IMR-90 (cell line): Measurements from ENCODE around the gene SLC6A3. TPM values are rescaled to one million over a fixed set of nuclear protein-coding genes. Genes with fewer than 3 reads are reported as not detected.

Source experiments
- ATAC-seq: fragments of 200-7000 bp; cut with Tn5 transposase; 2 replicates; pipeline ENCODE4 v1.9.1; 2020; ENCODE audit warnings: low read depth, mild to moderate bottlenecking, moderate library complexity
- BruUV-seq: library from RNA; stranded (reverse); fragments of 400-500 nt; replicated peaks from 2 replicates; lab custom pipeline; 2021; lab: Mats Ljungman, UMichigan
- CTCF ChIA-PET: fragments of 300-600 bp; formaldehyde crosslinking; extraction: SDS; loops from one replicate; lab custom pipeline; 2021; ENCODE audit warnings: antibody characterized with exemption; lab: Yijun Ruan, JAX
- POLR2A ChIA-PET: fragments of 300-600 bp; sonication (Branson Sonifier 250); formaldehyde crosslinking; loops from one replicate; lab custom pipeline; 2022; ENCODE audit warnings: antibody characterized with exemption; ENCODE audit not compliant: unreplicated experiment; lab: Charles Lee
- DNase-seq: peaks from one replicate; pipeline ENCODE4 v3.0.0; 2013
- H2AFZ ChIP-seq: replicated peaks from 2 replicates; pipeline ENCODE3; 2013; ENCODE audit warnings: low read length, mild to moderate bottlenecking; ENCODE audit not compliant: poor library complexity
- H2AK5ac ChIP-seq: 2 replicates; pipeline ENCODE4 v1.6.1; 2013; ENCODE audit warnings: low read depth, low read length, inconsistent platforms
- H2AK9ac ChIP-seq: replicated peaks from 2 replicates; pipeline ENCODE3; 2013; ENCODE audit warnings: mild to moderate bottlenecking, low read depth, low read length, moderate library complexity; ENCODE audit not compliant: poor library complexity
- H2BK120ac ChIP-seq: 2 replicates; pipeline ENCODE4 v1.6.1; 2013; ENCODE audit warnings: low read depth, low read length, inconsistent platforms
- H2BK15ac ChIP-seq: 3 replicates; pipeline ENCODE4 v1.6.1; 2013; ENCODE audit warnings: low read depth, low read length, inconsistent platforms
- H2BK20ac ChIP-seq: 2 replicates; pipeline ENCODE4 v1.6.1; 2013; ENCODE audit warnings: low read depth, mild to moderate bottlenecking, inconsistent platforms, low read length, moderate library complexity
- H2BK5ac ChIP-seq: 2 replicates; pipeline ENCODE4 v1.6.1; 2013; ENCODE audit warnings: mild to moderate bottlenecking, low read depth, low read length, inconsistent platforms; ENCODE audit not compliant: poor library complexity, severe bottlenecking
- H3K14ac ChIP-seq: replicated peaks from 2 replicates; pipeline ENCODE4 v1.6.1; 2013; ENCODE audit warnings: low read depth, low read length, inconsistent platforms
- H3K18ac ChIP-seq: 2 replicates; pipeline ENCODE4 v1.6.1; 2013; ENCODE audit warnings: low read depth, low read length, control low read depth
- H3K23ac ChIP-seq: 2 replicates; pipeline ENCODE4 v1.6.1; 2013; ENCODE audit warnings: low read depth, low read length, inconsistent platforms
- H3K27ac ChIP-seq: 2 replicates; pipeline ENCODE4 v1.5.1; 2013; ENCODE audit warnings: mild to moderate bottlenecking, control low read depth, low read length; ENCODE audit not compliant: insufficient read depth
- H3K27me3 ChIP-seq: 2 replicates; pipeline ENCODE4 v1.6.1; 2013; ENCODE audit warnings: low read length; ENCODE audit not compliant: control insufficient read depth, insufficient read depth
- H3K36me3 ChIP-seq: 2 replicates; pipeline ENCODE4 v1.6.1; 2013; ENCODE audit warnings: low read length, mixed read lengths; ENCODE audit not compliant: control insufficient read depth, insufficient read depth
- H3K4ac ChIP-seq: 2 replicates; pipeline ENCODE4 v1.6.1; 2013; ENCODE audit warnings: low read depth, low read length, inconsistent platforms
- H3K4me1 ChIP-seq: 2 replicates; pipeline ENCODE4 v1.6.1; 2013; ENCODE audit warnings: low read length, mixed read lengths; ENCODE audit not compliant: control insufficient read depth, insufficient read depth
- H3K4me2 ChIP-seq: 2 replicates; pipeline ENCODE4 v1.6.1; 2013; ENCODE audit warnings: low read depth, mild to moderate bottlenecking, control low read depth, low read length, moderate library complexity
- H3K4me3 ChIP-seq: 2 replicates; pipeline ENCODE4 v1.5.1; 2013; ENCODE audit warnings: low read depth, mild to moderate bottlenecking, control low read depth, low read length, moderate library complexity; ENCODE audit not compliant: insufficient read depth
- H3K56ac ChIP-seq: 2 replicates; pipeline ENCODE4 v1.6.1; 2013; ENCODE audit warnings: low read length, inconsistent platforms; ENCODE audit not compliant: insufficient read depth; ENCODE audit errors: extremely low read depth
- H3K79me1 ChIP-seq, 2 experiments: 2 replicates each; pipeline ENCODE4 v1.6.1; 2013; ENCODE audit warnings: low read length in 2 of 2, inconsistent platforms in 1 of 2, low read depth in 1 of 2
- H3K9ac ChIP-seq: 2 replicates; pipeline ENCODE4 v1.6.1; 2013; ENCODE audit warnings: low read depth, low read length, control low read depth
- H3K9me1 ChIP-seq: 2 replicates; pipeline ENCODE4 v1.6.1; 2013; ENCODE audit warnings: low read length, inconsistent platforms; ENCODE audit not compliant: insufficient read depth
- H3K9me3 ChIP-seq: 2 replicates; pipeline ENCODE4 v1.6.1; 2013; ENCODE audit warnings: low read length; ENCODE audit not compliant: control insufficient read depth, insufficient read depth
- H4K20me1 ChIP-seq: 2 replicates; pipeline ENCODE4 v1.6.1; 2013; ENCODE audit warnings: low read length, inconsistent platforms; ENCODE audit not compliant: insufficient read depth
- H4K5ac ChIP-seq: 2 replicates; pipeline ENCODE4 v1.6.1; 2013; ENCODE audit warnings: mild to moderate bottlenecking, low read depth, low read length, control low read depth
- H4K8ac ChIP-seq, 2 experiments: 2 replicates each; pipeline ENCODE4 v1.6.1; 2013; ENCODE audit warnings: low read depth in 2 of 2, low read length in 2 of 2, control low read depth in 1 of 2, inconsistent platforms in 1 of 2
- H4K91ac ChIP-seq: 2 replicates; pipeline ENCODE4 v1.6.1; 2013; ENCODE audit warnings: low read depth, low read length, inconsistent platforms; ENCODE audit not compliant: insufficient read depth
- BHLHE40 ChIP-seq: fragments of 150-350 bp; IDR thresholded peaks from 2 replicates; pipeline ENCODE4 v1.6.1; 2016; ENCODE audit warnings: mild to moderate bottlenecking, low read depth, low read length
- MAZ ChIP-seq: IDR thresholded peaks from 2 replicates; pipeline ENCODE4 v1.6.1; 2012; ENCODE audit warnings: low read depth, mild to moderate bottlenecking, low read length, improper control_type of control experiment, moderate library complexity, borderline replicate concordance
- POLR2A ChIP-seq: IDR thresholded peaks from 2 replicates; pipeline ENCODE4 v1.6.1; 2012; ENCODE audit warnings: mild to moderate bottlenecking, low read depth, low read length
- RAD21 ChIP-seq: IDR thresholded peaks from 2 replicates; pipeline ENCODE4 v1.6.1; 2012; ENCODE audit warnings: low read length, improper control_type of control experiment
- RCOR1 ChIP-seq: IDR thresholded peaks from 2 replicates; pipeline ENCODE4 v1.6.1; 2012; ENCODE audit warnings: mild to moderate bottlenecking, low read length, improper control_type of control experiment; ENCODE audit not compliant: insufficient replicate concordance
- SMC3 ChIP-seq: fragments of 150-350 bp; IDR thresholded peaks from 2 replicates; pipeline ENCODE4 v1.6.1; 2016; ENCODE audit warnings: low read depth, mild to moderate bottlenecking, antibody characterized with exemption, low read length, moderate library complexity
- WGBS, 2 experiments: methylation state at CpG; one replicate each; pipeline versions ENCODE4 v1.1.5 to v1.1.7; 2013; ENCODE audit warnings: missing lambda C conversion rate in 2 of 2; ENCODE audit not compliant: insufficient read length in 1 of 2; ENCODE audit errors: extremely low coverage in 2 of 2; 5-methylcytosine and 5-hydroxymethylcytosine counted together
- dilution Hi-C: fragments of 300-500 bp; cut with HindIII; formaldehyde crosslinking; loops from one replicate; pipeline ENCODE4 v1.14.3; 2018; ENCODE audit warnings: low sequenced_read_pairs; ENCODE audit not compliant: unreplicated experiment
- in situ Hi-C: fragments of 300-500 bp; cut with MboI; formaldehyde crosslinking; loops from 3 replicates; pipeline ENCODE4 v1.14.3; 2019; ENCODE audit warnings: low sequenced_read_pairs, inconsistent platforms, mixed read lengths
- intact Hi-C: fragments of 100-400 bp; cut with micrococcal nuclease; formaldehyde crosslinking; loops from 2 replicates; pipeline ENCODE4 v1.10.0; 2022
- polyA plus RNA-seq, 3 experiments: library from polyadenylated mRNA; depleted of rRNA; stranded (reverse); fragments of >200 nt; gene quantifications; 2 replicates each; pipeline ENCODE4 v1.2.3, GENCODE V29; 2012; ENCODE audit warnings: low replicate concordance in 1 of 3
- total RNA-seq: library from RNA; depleted of rRNA; stranded (reverse); fragments of >200 nt; gene quantifications from 2 replicates; pipeline ENCODE4 v1.2.3, GENCODE V29; 2012
- TF ChIP-seq, protein P1 (sequence below): conservative IDR thresholded peaks from 2 replicates; pipeline ENCODE4 v1.5.1; 2012; ENCODE audit warnings: mild to moderate bottlenecking, low read depth, low read length, improper control_type of control experiment

The SLC6A3 gene
- total and polyA plus RNA-seq, 2 of the 4 experiments (the other 2 are of a cell fraction): not detected

DNA sequence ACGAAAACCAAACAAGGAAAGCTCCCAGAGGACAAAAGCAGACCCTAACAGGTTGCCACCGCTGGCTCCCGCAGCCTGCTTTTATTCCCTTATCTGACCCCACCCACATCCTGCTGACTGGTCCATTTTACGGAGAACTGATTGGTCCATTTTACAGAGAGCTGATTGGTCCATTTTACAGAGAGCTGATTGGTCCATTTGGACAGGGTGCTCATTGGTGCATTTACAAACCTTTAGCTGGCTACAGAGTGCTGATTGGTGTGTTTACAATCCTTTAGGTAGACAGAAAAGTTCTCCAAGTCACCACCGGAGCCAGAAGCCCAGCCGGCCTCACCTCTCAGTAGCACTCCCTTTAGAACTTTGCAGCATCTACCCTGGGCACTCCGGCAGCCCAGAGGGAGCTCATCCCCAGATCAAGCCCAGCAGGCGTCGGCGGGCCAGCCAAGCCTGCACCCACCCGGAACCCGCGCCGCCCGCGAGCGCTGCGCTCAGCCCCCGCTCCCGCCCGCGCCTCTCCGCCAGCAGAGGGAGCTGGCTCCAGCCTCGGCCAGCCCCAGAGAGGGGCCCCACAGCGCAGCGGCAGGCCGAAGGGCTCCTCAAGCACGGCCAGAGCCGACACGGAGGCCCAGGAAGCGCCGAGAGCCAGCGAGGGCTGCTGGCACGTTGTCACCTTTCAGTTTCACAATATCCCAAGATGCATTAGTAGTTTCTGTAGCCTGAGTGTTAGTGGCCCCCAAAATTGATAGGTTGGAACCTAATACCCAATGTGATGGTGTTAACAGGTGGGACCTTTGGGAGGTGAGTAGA, 65.0 kb downstream of the SLC6A3 start:
- Histone ChIP-seq H2AK5ac (no peak overlapping the region), H2BK120ac (no peak overlapping the region), H3K9ac (no peak overlapping the region), H4K8ac (no peak overlapping the region), H3K27ac (no peak overlapping the region), H2BK20ac (no peak overlapping the region), H3K4me3 (no peak overlapping the region), H3K36me3 (no peaks in the 10 kb centered on the region), H2BK15ac (no peak overlapping the region), H4K91ac (no peak overlapping the region), H3K4ac (no peak overlapping the region), H3K18ac (no peak overlapping the region), H3K9me1 (no peaks in the 10 kb centered on the region; the same call in 1 of the 2 replicates), H3K56ac (no peak overlapping the region), H3K79me1 (no peaks in the 10 kb centered on the region), H3K23ac (no peak overlapping the region), H3K14ac (no peak overlapping the region), H2BK5ac (no peak overlapping the region), H2AK9ac (no peak overlapping the region), H3K9me3 (peaks cover 3% of the 10 kb centered on the region; the same call in 1 of the 2 replicates), H3K4me1 (no peaks in the 10 kb centered on the region), H3K27me3 (peaks cover 29% of the 10 kb centered on the region), H4K20me1 (no peaks in the 10 kb centered on the region; the same call in 1 of the 2 replicates), H4K5ac (no peak overlapping the region), H2AFZ (no peak overlapping the region), H3K4me2 (peak overlapping the region; percentile 29; the same call in 1 of the 2 replicates)
- dilution Hi-C loops: no loop called here
- in situ Hi-C loops: no loop called here
- ATAC-seq (peak; percentile 90), DNase-seq (peak; percentile 4)
- intact Hi-C loops: loop anchor here (1.0 kb wide), 1 partner anchor 261 kb away; no protein-coding TSS in a partner anchor
- POLR2A ChIA-PET: no interaction called here
- no TSS peak for BruUV-seq
- TF ChIP-seq MAZ (peak; percentile 53; the same call in 1 of the 2 replicates), RAD21 (peak; percentile 19; the same call in 1 of the 2 replicates), POLR2A (no peak), BHLHE40 (no peak), SMC3 (peak; percentile 13; the same call in 1 of the 2 replicates), RCOR1 (no peak)
- TF ChIP-seq, protein P1, sequence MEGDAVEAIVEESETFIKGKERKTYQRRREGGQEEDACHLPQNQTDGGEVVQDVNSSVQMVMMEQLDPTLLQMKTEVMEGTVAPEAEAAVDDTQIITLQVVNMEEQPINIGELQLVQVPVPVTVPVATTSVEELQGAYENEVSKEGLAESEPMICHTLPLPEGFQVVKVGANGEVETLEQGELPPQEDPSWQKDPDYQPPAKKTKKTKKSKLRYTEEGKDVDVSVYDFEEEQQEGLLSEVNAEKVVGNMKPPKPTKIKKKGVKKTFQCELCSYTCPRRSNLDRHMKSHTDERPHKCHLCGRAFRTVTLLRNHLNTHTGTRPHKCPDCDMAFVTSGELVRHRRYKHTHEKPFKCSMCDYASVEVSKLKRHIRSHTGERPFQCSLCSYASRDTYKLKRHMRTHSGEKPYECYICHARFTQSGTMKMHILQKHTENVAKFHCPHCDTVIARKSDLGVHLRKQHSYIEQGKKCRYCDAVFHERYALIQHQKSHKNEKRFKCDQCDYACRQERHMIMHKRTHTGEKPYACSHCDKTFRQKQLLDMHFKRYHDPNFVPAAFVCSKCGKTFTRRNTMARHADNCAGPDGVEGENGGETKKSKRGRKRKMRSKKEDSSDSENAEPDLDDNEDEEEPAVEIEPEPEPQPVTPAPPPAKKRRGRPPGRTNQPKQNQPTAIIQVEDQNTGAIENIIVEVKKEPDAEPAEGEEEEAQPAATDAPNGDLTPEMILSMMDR: peak; percentile 41
- CTCF ChIA-PET: interaction anchor here (0.6 to 0.9 kb wide), 3 partner anchors 15 to 269 kb away, joined by 3 read pairs; no protein-coding TSS in a partner anchor
- WGBS, 2 experiments: 45% methylated on average over 5 of the region's 34 CpGs; no CpG with 5 or more reads in 1 of the 2 experiments
